ENCODE measurements around the gene LIN54. TPM values are rescaled to one million over a fixed set of nuclear protein-coding genes. Genes with fewer than 3 reads are reported as not detected.
A peak's percentile ranks its signal among the peaks of the same experiment; 100 is the strongest.
"Not testable (repeated sequence)": the region's sequence is repeated elsewhere in the genome, so short reads cannot be mapped to it uniquely, and the experiment has no call there.

The LIN54 gene
- total RNA-seq, 2 experiments from 2014 or later = 21.5 to 22.7 TPM

DNA sequence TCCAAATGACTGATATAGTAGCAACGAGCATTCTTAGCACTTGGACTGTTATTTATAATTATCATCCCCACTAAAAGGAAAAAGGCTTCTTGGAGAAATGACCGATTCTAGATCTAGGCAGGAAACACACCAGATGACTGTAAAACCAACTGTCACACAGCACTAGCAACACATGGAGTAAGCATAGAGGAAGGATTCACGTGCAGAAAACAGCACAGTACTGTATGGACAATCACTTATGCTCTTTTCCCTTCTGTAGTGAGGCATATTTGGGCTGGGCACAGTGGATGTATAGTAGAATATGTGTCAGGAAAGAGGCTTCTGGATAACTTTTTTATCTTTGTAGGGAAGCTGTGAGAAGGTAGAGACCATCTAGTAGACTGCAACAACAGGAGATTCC is 18.4 kb upstream of the LIN54 start:
- H3K27me3 Mint-ChIP-seq = peaks cover 3% of the 10 kb centered on the region
- peaks cover 1% of the 10 kb centered on the region for H3K36me3 Mint-ChIP-seq
- peaks cover 12% of the 10 kb centered on the region for H3K9me3 Mint-ChIP-seq
- no peaks in the 10 kb centered on the region for H3K4me1 Mint-ChIP-seq (ENCODE audit: low read depth)
- no peak overlapping the region for H3K4me3 Mint-ChIP-seq
- POLR2A ChIA-PET = no interaction called here
- no peak for DNase-seq
- CTCF ChIA-PET = no interaction called here
- H3K27ac Mint-ChIP-seq = no peak overlapping the region
- intact Hi-C loops (cut with micrococcal nuclease) = no loop called here

- H3K36me3 Mint-ChIP-seq = peaks cover 1% of the 10 kb centered on the region
- H3K4me3 Mint-ChIP-seq = no peak overlapping the region
- POLR2A ChIA-PET = no interaction called here
- H3K9me3 Mint-ChIP-seq = peaks cover 12% of the 10 kb centered on the region
- CTCF ChIA-PET = interaction anchor here (0.9 kb wide), 1 partner anchor 9 kb away, joined by 6 read pairs; the partner anchor contains the start of gene COPS4
- intact Hi-C loops (cut with micrococcal nuclease) = no loop called here
- H3K27ac Mint-ChIP-seq = no peak overlapping the region
- no peaks in the 10 kb centered on the region for H3K4me1 Mint-ChIP-seq (ENCODE audit: low read depth)
- no peak for DNase-seq
- peaks cover 3% of the 10 kb centered on the region for H3K27me3 Mint-ChIP-seq
These were observed 14.9 kb upstream of the LIN54 start for GRCh38 chr4:83025563-83025962.

DNA sequence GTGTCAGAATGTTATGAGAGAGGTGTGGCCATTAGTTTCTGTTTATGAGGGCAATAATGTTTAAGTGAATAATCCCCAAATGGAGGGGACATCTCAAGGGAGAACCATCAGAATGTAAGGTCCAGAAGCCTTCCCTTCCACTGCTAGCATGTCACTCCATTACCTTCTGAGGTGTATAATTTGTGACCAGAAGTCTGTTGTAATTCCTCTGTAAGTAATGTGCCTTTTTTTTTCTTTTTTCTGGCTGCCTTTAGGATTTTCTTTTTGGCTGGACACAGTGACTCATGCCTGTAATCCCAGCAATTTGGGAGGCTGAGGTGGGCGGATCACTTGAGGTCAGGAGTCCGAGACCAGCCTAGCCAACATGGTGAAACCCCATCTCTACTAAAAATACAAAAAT is 13.6 kb upstream of the LIN54 start:
- ChIA-PET CTCF (no interaction called here), POLR2A (no interaction called here)
- Mint-ChIP-seq H3K36me3 (peaks cover 1% of the 10 kb centered on the region), H3K4me3 (no peak overlapping the region), H3K9me3 (peaks cover 12% of the 10 kb centered on the region), H3K27ac (no peak overlapping the region), H3K27me3 (peaks cover 3% of the 10 kb centered on the region), H3K4me1 (ENCODE audit: low read depth) (peaks cover 8% of the 10 kb centered on the region)
- no peak for DNase-seq
- intact Hi-C loops (cut with micrococcal nuclease) = no loop called here

- peaks cover 12% of the 10 kb centered on the region for H3K9me3 Mint-ChIP-seq
- H3K27ac Mint-ChIP-seq; POLR2A ChIA-PET; H3K36me3 Mint-ChIP-seq; DNase-seq; intact Hi-C loops (cut with micrococcal nuclease); H3K4me1 Mint-ChIP-seq (ENCODE audit: low read depth); H3K27me3 Mint-ChIP-seq; H3K4me3 Mint-ChIP-seq; CTCF ChIA-PET: not testable (repeated sequence)
These were observed 13.0 kb upstream of the LIN54 start for GRCh38 chr4:83023599-83023998.

- H3K27me3 Mint-ChIP-seq = peaks cover 3% of the 10 kb centered on the region
- H3K27ac Mint-ChIP-seq = no peak overlapping the region
- H3K9me3 Mint-ChIP-seq = peaks cover 12% of the 10 kb centered on the region
- H3K4me1 Mint-ChIP-seq (ENCODE audit: low read depth) = peaks cover 8% of the 10 kb centered on the region
- POLR2A ChIA-PET = interaction anchor here (1.1 kb wide), 1 partner anchor 10 kb away, joined by 3 read pairs; no protein-coding TSS in a partner anchor
- peaks cover 1% of the 10 kb centered on the region for H3K36me3 Mint-ChIP-seq
- CTCF ChIA-PET = no interaction called here
- H3K4me3 Mint-ChIP-seq = no peak overlapping the region
- intact Hi-C loops (cut with micrococcal nuclease) = no loop called here
- no peak for DNase-seq
These were observed 12.3 kb upstream of the LIN54 start for GRCh38 chr4:83022724-83023450.

- intact Hi-C loops (cut with micrococcal nuclease) = no loop called here
- ChIA-PET POLR2A (interaction anchor here (0.6 kb wide), 1 partner anchor 14 kb away, joined by 3 read pairs; no protein-coding TSS in a partner anchor), CTCF (no interaction called here)
- H3K27ac Mint-ChIP-seq = no peak overlapping the region
- H3K4me3 Mint-ChIP-seq = no peak overlapping the region
- H3K9me3 Mint-ChIP-seq = peaks cover 5% of the 10 kb centered on the region
- H3K36me3 Mint-ChIP-seq = no peaks in the 10 kb centered on the region
- no peak for DNase-seq
- H3K27me3 Mint-ChIP-seq = peaks cover 1% of the 10 kb centered on the region
- H3K4me1 Mint-ChIP-seq (ENCODE audit: low read depth) = peaks cover 8% of the 10 kb centered on the region
These were observed 9.3 kb upstream of the LIN54 start for GRCh38 chr4:83019794-83020494.

DNA sequence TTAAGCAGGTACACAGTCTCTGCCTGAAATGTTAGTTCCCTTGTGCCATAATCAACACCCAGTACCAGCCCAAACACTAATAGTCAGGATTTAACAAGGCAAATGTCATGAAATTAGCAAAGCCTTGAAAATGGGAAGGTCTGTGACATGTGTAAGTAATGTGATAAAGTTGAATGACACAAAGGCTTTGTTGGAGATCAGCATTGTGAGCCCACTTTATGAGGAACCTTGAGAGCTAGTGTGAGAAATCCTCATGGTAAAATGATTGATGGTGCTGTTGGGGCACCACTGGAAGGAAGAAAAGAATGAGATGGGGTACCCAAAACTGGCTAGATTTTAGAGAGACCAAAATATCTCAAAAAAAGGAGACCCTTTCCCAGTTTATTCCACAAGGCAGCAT is 3.3 kb upstream of the LIN54 start:
- CTCF ChIA-PET = interaction anchor here (1.2 to 1.9 kb wide), 2 partner anchors 21 to 61 kb away, joined by 3 to 12 read pairs; partner anchors contain the start of gene COPS4
- H3K27ac Mint-ChIP-seq = no peak overlapping the region

GRCh38 chr4:83013420-83013867 is 2.8 kb upstream of the LIN54 start:
- intact Hi-C loops (cut with micrococcal nuclease) = loop anchor here (1.0 to 2.0 kb wide), 6 partner anchors 21 to 271 kb away; partner anchors contain the start of gene COQ2
- H3K4me3 Mint-ChIP-seq = peak overlapping the region; percentile 92
- H3K36me3 Mint-ChIP-seq = peaks cover 5% of the 10 kb centered on the region
- H3K27ac Mint-ChIP-seq = peak overlapping the region; percentile 92
- H3K27me3 Mint-ChIP-seq = no peaks in the 10 kb centered on the region
- no peak for DNase-seq
- no peaks in the 10 kb centered on the region for H3K9me3 Mint-ChIP-seq
- H3K4me1 Mint-ChIP-seq (ENCODE audit: low read depth) = peaks cover 32% of the 10 kb centered on the region
- ChIA-PET CTCF (interaction anchor here (1.2 to 1.9 kb wide), 2 partner anchors 21 to 61 kb away, joined by 3 to 12 read pairs; partner anchors contain the start of gene COPS4), POLR2A (interaction anchor here (0.7 to 4.4 kb wide), 9 partner anchors 9 to 123 kb away, joined by 3 to 41 read pairs (median 3); partner anchors contain the start of genes COPS4, SEC31A and THAP9)

More for the DNA sequence above, 3.3 kb upstream of the LIN54 start:
- no peak for DNase-seq
- Mint-ChIP-seq H3K27me3 (no peaks in the 10 kb centered on the region), H3K36me3 (peaks cover 5% of the 10 kb centered on the region), H3K4me1 (ENCODE audit: low read depth) (peaks cover 28% of the 10 kb centered on the region), H3K9me3 (no peaks in the 10 kb centered on the region), H3K4me3 (peak overlapping the region; percentile 92)
- intact Hi-C loops (cut with micrococcal nuclease) = loop anchor here (1.0 to 2.0 kb wide), 6 partner anchors 20 to 270 kb away; partner anchors contain the start of gene COQ2
- POLR2A ChIA-PET = interaction anchor here (0.8 kb wide), 1 partner anchor 123 kb away, joined by 3 read pairs; the partner anchor contains the start of gene SEC31A

- Mint-ChIP-seq H3K4me3 (peak overlapping the region; percentile 92), H3K36me3 (peaks cover 5% of the 10 kb centered on the region), H3K27me3 (no peaks in the 10 kb centered on the region), H3K9me3 (no peaks in the 10 kb centered on the region), H3K4me1 (ENCODE audit: low read depth) (peaks cover 36% of the 10 kb centered on the region), H3K27ac (peak overlapping the region; percentile 92)
- peak; percentile 98 for DNase-seq
- POLR2A ChIA-PET = interaction anchor here (0.7 to 4.4 kb wide), 9 partner anchors 9 to 122 kb away, joined by 3 to 41 read pairs (median 3); partner anchors contain the start of genes COPS4, SEC31A and THAP9
- intact Hi-C loops (cut with micrococcal nuclease) = loop anchor here (1.0 to 2.0 kb wide), 9 partner anchors 21 to 442 kb away; partner anchors contain the start of genes COQ2, HELQ, SEC31A and THAP9
- CTCF ChIA-PET = interaction anchor here (1.2 to 1.9 kb wide), 3 partner anchors 22 to 271 kb away, joined by 3 to 12 read pairs (median 4); partner anchors contain the start of gene COPS4
These were observed 2.2 kb upstream of the LIN54 start for GRCh38 chr4:83012687-83013419.

DNA sequence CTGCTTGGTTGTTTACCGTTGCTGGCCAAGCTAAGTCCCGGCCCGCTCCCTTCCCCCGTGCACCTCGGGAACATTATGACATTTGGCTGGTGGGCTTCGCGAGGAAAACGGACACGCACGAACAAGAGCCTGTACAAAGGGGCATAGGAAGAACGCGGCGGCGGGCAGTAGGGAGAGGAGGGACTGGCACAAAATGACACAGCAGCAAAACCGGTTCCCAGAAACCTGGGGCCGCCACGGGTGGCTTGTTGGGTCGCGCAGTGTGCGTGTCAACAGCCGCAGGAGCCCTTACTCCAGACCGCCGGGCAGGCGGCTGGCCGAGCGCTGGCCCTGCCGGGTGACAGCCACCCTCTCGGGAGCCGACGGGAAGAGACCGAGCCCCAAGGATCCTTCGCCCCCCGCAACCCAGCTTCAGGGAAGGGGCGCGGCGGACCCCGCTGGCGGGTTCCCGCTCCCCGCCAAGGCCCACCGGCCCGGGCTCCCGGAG is 1.6 kb upstream of the LIN54 start:
- ChIA-PET CTCF (interaction anchor here (1.0 to 3.2 kb wide), 4 partner anchors 23 to 271 kb away, joined by 4 to 33 read pairs (median 8); partner anchors contain the start of gene COPS4), POLR2A (interaction anchor here (0.6 to 4.4 kb wide), 6 partner anchors 23 to 112 kb away, joined by 3 to 41 read pairs (median 4); partner anchors contain the start of genes COPS4 and THAP9)
- Mint-ChIP-seq H3K4me3 (peak overlapping the region; percentile 99), H3K36me3 (peaks cover 5% of the 10 kb centered on the region), H3K9me3 (no peaks in the 10 kb centered on the region), H3K27ac (peak overlapping the region; percentile 90), H3K4me1 (ENCODE audit: low read depth) (peaks cover 40% of the 10 kb centered on the region), H3K27me3 (no peaks in the 10 kb centered on the region)
- DNase-seq = peak; percentile 66
- intact Hi-C loops (cut with micrococcal nuclease) = loop anchor here (1.0 to 2.0 kb wide), 6 partner anchors 63 to 443 kb away; partner anchors contain the start of genes HELQ, SEC31A and THAP9

DNA sequence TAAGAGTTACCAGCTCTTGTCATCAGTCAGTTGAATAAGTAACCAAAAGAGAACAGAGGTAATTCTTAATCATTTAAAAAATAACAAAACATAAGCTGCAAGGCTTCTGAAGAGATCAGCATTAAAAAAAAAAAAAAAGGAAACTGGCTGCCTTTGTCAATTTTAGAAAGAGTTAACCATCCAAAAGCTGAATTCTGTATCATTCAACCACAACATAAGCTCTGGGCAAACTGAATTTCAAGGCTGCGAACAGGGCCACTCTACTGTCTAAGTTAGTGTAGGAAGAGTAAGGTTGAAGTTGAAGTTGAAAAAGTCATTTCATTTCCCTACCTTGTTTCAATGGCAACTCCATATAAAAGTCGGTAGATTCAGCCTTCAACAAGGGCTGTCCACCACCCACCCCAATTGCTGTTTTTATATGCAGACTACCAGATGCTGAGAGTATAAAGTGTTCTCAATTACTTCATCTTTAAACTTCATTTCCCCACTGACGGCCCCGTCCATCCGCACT is 1.1 kb upstream of the LIN54 start:
- H3K4me1 Mint-ChIP-seq (ENCODE audit: low read depth) = peaks cover 41% of the 10 kb centered on the region
- H3K4me3 Mint-ChIP-seq = peak overlapping the region; percentile 99
- DNase-seq = no peak

More for the DNA sequence above, 1.1 kb upstream of the LIN54 start:
- CTCF ChIA-PET = interaction anchor here (0.7 to 3.2 kb wide), 9 partner anchors 23 to 282 kb away, joined by 3 to 33 read pairs (median 3); partner anchors contain the start of genes COPS4 and THAP9
- Mint-ChIP-seq H3K9me3 (no peaks in the 10 kb centered on the region), H3K27me3 (no peaks in the 10 kb centered on the region), H3K36me3 (peaks cover 5% of the 10 kb centered on the region), H3K27ac (peak overlapping the region; percentile 90)
- POLR2A ChIA-PET = interaction anchor here (0.6 to 4.4 kb wide), 8 partner anchors 23 to 122 kb away, joined by 3 to 41 read pairs (median 3); partner anchors contain the start of genes COPS4 and THAP9
- intact Hi-C loops (cut with micrococcal nuclease) = loop anchor here (1.0 to 2.0 kb wide), 7 partner anchors 63 to 581 kb away; partner anchors contain the start of genes ENOPH1, HELQ, HNRNPDL and SEC31A

All from activated CD4-positive, alpha-beta memory T cell treated with anti-CD3 and anti-CD28 coated beads for 36 hours (primary cell).